ENCODE measurements around the gene S100A9. TPM values are rescaled to one million over a fixed set of nuclear protein-coding genes. Genes with fewer than 3 reads are reported as not detected.
"Not testable (repeated sequence)": the region's sequence is repeated elsewhere in the genome, so short reads cannot be mapped to it uniquely, and the experiment has no call there.

The S100A9 gene
- total RNA-seq, 1 donor from 2014 or later = not detected

- no peak for DNase-seq (ENCODE audit: low spot score)
- H3K27ac Mint-ChIP-seq (ENCODE audit: unreplicated experiment) = no peak overlapping the region
- H3K9me3 Mint-ChIP-seq (ENCODE audit: low read depth) = no peaks in the 10 kb centered on the region
- peaks cover 68% of the 10 kb centered on the region for H3K27me3 Mint-ChIP-seq (ENCODE audit: low read depth)
- no peaks in the 10 kb centered on the region for H3K36me3 Mint-ChIP-seq (ENCODE audit: low read depth)
- no peak for TF ChIP-seq CTCF (IDR thresholded peaks at IDR 0.05)
- no peak overlapping the region for H3K4me3 Mint-ChIP-seq (ENCODE audit: unreplicated experiment)
- H3K4me1 Mint-ChIP-seq (ENCODE audit: low read depth) = no peaks in the 10 kb centered on the region
Measured at GRCh38 chr1:153346077-153346723, 11.5 kb upstream of the S100A9 start.

DNA sequence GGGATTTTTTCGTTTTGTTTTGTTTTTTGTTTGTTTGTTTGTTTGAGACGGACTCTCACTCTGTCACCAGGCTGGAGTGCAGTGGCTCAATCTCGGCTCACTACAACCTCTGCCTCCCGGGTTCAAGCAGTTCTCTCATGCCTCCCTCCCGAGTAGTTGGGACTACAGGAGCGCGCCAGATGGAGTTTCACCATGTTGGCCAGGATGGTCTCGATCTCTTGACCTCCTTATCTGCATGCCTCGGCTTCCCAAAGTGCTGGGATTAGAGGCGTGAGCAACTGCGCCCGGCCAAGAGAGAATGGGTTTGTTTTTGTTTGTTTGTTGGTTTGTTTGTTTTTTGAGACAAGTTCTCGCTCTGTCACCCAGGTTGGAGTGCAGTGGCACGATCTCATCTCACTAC is 10.6 kb upstream of the S100A9 start:
- not testable (repeated sequence) for H3K4me1 Mint-ChIP-seq (ENCODE audit: low read depth); H3K9me3 Mint-ChIP-seq (ENCODE audit: low read depth)

DNA sequence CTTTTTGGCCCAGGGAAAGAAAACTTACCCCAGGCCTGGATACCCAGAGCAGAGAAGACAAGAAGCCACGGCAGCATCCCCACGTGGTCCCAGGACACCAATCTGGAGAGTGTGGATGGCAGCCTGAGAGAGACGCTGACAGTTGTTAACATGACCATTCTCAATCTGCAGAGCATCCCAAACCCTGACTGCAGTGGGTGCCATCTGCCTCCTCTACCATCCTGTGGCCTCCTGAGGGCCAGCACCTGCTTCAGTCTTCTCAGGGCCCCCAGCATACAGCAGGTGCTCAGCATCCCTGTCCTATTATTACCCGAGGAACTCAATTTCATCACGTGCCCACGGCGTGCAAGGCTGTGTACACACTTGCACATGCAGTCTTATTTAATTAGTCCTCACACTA is 9.8 kb upstream of the S100A9 start:
- peaks cover 59% of the 10 kb centered on the region for H3K27me3 Mint-ChIP-seq (ENCODE audit: low read depth)
- no peaks in the 10 kb centered on the region for H3K4me1 Mint-ChIP-seq (ENCODE audit: low read depth)
- no peaks in the 10 kb centered on the region for H3K9me3 Mint-ChIP-seq (ENCODE audit: low read depth)
- TF ChIP-seq CTCF (IDR thresholded peaks at IDR 0.05) = no peak
- no peaks in the 10 kb centered on the region for H3K36me3 Mint-ChIP-seq (ENCODE audit: low read depth)
- DNase-seq (ENCODE audit: low spot score) = no peak
- H3K27ac Mint-ChIP-seq (ENCODE audit: unreplicated experiment) = no peak overlapping the region
- H3K4me3 Mint-ChIP-seq (ENCODE audit: unreplicated experiment) = no peak overlapping the region

More for the DNA sequence above, 10.6 kb upstream of the S100A9 start:
- H3K4me3 Mint-ChIP-seq (ENCODE audit: unreplicated experiment); DNase-seq (ENCODE audit: low spot score); H3K36me3 Mint-ChIP-seq (ENCODE audit: low read depth); H3K27ac Mint-ChIP-seq (ENCODE audit: unreplicated experiment): not testable (repeated sequence)
- peaks cover 68% of the 10 kb centered on the region for H3K27me3 Mint-ChIP-seq (ENCODE audit: low read depth)

DNA sequence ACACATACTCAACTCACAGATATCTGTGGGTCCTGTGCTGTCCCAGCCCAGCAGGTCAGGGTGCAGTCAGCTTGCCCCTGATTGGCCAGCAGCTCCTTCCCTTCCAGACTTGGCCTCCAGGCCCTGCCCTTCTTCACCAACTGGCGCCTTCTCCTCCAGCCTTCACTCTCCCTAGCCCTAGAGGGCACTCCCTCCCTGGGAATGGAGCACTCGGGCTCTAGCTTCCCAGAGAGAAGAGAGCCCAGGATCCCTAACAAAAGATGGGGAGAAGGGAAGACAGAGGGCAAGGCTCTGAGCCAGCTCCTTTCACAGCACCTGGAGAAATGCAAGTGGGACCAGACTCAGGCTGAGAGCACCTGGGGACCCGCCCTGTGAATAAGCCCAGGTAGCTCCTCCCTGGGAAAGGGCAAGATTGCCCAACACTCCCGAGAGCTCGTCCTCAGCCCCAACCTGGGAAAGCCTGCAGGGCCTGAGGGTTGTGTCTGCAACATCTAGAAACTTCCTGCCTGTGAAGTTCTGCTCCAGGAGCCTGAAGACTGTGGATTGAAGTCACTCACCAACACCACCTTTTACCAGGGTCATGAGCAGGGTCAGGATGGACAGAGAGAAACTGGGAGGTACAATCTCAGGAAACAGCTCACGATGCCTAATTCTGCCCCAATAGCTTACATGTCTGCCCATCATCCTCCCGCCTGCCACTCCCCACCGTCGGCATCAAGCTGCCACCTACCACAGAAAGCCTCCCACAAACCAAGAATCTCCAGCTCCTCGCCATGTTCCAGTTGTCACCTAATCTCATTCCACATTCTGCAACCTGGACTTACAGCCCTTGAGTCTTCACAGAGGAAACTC is 8.9 kb upstream of the S100A9 start, which contains the start of gene PGLYRP4:
TSS of gene PGLYRP4 (minus strand) at position 331 of the 852 bp plus-strand sequence. CDS start 909 bp downstream, outside the sequence.
- H3K9me3 Mint-ChIP-seq (ENCODE audit: low read depth) = no peaks in the 10 kb centered on the region
- H3K36me3 Mint-ChIP-seq (ENCODE audit: low read depth) = no peaks in the 10 kb centered on the region
- H3K4me1 Mint-ChIP-seq (ENCODE audit: low read depth) = no peaks in the 10 kb centered on the region
- no peak within 1 kb of the TSS for H3K27ac Mint-ChIP-seq (ENCODE audit: unreplicated experiment)
- no peak for DNase-seq (ENCODE audit: low spot score)
- H3K4me3 Mint-ChIP-seq (ENCODE audit: unreplicated experiment) = no peak within 1 kb of the TSS
- peaks cover 52% of the 10 kb centered on the region for H3K27me3 Mint-ChIP-seq (ENCODE audit: low read depth)
- no peak for TF ChIP-seq CTCF (IDR thresholded peaks at IDR 0.05)

GRCh38 chr1:153349363-153350320 is 8.0 kb upstream of the S100A9 start:
- no peak for TF ChIP-seq CTCF (IDR thresholded peaks at IDR 0.05)
- Mint-ChIP-seq H3K27me3 (ENCODE audit: low read depth) (peaks cover 44% of the 10 kb centered on the region), H3K27ac (ENCODE audit: unreplicated experiment) (no peak overlapping the region), H3K4me3 (ENCODE audit: unreplicated experiment) (no peak overlapping the region), H3K36me3 (ENCODE audit: low read depth) (no peaks in the 10 kb centered on the region), H3K9me3 (ENCODE audit: low read depth) (no peaks in the 10 kb centered on the region), H3K4me1 (ENCODE audit: low read depth) (no peaks in the 10 kb centered on the region)
- no peak for DNase-seq (ENCODE audit: low spot score)

All from chondrocyte (in vitro differentiated cells).